Measurements from ENCODE around the gene GPER1.

DNA sequence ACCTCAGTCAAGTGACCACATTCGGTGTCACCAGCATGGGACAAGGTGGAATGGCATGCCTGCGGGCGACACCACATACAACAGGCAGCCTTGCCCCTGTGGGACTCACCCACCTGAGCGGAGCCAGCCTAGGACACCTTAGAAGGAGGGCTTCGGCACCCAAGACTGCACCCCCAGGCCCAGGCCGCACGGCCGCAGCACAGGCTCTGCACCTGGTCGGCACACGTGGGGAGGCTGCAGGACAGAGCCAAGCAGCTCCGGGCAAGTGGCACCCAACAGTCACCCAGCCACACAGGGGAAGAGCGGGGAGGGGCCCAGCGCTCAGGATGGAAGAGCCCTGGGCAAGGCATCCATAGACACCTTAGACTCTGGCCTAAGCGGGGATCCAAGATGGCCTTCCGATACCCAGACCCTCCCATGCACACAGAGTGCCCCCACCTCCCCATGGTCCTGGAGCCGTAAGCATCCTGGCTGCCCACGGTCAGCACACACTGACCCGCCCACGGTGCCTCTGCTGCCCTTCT is 16.1 kb upstream of the GPER1 start:
- no peak for TF ChIP-seq POLR2AphosphoS5 (IDR thresholded peaks at IDR 0.05; ENCODE audit: low read depth, low read length)
- no peak for TF ChIP-seq TAF1 (IDR thresholded peaks at IDR 0.05; ENCODE audit: borderline replicate concordance, insufficient read depth, low read length)
- TF ChIP-seq SIN3A (IDR thresholded peaks at IDR 0.05; ENCODE audit: borderline replicate concordance, insufficient read depth, low read length): no peak
- TF ChIP-seq FOXP2 (optimal IDR thresholded peaks at IDR 0.05; ENCODE audit: borderline replicate concordance, extremely low read depth, extremely low read length, insufficient read depth): no peak
- no peak for TF ChIP-seq REST (IDR thresholded peaks at IDR 0.05; ENCODE audit: insufficient read depth in 1 of 2, low read depth in 2 of 2, low read length in 2 of 2)

Measured in PFSK-1 (cell line).